ENCODE results near the gene MRI1. TPM values are rescaled to one million over a fixed set of nuclear protein-coding genes. Genes with fewer than 3 reads are reported as not detected.

The MRI1 gene
- total and polyA plus RNA-seq, 2 experiments from 2014 or later = 12.3 to 44.5 TPM

DNA sequence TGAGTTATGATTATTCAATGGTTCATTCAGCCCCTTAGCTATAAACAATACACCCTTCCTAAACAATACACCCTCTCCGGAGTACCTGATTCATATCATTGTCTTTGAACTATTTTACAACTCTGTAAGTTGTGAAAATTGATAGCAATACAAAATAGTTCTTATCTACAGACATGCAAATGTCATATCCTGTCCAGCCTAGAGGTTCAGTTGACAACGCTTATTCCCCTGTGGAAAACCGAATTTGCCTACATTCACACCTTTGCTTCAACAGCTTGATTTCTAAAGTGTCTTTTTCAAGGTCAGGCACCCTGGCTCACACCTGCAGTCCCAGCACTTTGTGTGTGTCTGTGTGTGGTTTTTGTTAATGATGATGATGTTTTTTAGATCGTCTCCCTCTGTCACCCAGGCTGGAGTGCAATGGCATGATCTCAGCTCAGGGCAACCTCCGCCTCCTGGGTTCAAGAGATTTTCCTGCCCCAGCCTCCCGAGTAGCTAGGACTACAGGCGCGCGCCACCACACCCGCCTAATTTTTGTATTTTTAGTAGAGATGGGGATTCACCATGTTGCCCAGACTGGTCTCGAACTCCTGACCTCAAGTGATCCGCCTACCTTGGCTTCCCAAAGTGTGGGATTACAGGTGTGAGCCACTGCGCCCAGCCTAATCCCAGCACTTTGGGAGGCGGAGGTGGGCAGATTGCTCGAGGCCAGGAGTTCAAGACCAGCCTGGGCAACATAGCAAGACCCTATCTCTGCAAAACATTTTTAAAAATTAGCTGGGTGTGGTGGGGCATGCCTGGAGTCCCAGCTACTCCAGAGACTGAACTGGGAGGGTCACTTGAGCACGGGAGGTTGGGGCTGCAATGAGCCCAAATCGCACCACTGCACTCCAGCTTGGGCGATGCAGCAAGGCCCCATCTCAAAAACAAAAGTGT is 19.5 kb downstream of the MRI1 start (continued):
- TF ChIP-seq ETS1 (IDR thresholded peaks at IDR 0.05) = no peak

DNA sequence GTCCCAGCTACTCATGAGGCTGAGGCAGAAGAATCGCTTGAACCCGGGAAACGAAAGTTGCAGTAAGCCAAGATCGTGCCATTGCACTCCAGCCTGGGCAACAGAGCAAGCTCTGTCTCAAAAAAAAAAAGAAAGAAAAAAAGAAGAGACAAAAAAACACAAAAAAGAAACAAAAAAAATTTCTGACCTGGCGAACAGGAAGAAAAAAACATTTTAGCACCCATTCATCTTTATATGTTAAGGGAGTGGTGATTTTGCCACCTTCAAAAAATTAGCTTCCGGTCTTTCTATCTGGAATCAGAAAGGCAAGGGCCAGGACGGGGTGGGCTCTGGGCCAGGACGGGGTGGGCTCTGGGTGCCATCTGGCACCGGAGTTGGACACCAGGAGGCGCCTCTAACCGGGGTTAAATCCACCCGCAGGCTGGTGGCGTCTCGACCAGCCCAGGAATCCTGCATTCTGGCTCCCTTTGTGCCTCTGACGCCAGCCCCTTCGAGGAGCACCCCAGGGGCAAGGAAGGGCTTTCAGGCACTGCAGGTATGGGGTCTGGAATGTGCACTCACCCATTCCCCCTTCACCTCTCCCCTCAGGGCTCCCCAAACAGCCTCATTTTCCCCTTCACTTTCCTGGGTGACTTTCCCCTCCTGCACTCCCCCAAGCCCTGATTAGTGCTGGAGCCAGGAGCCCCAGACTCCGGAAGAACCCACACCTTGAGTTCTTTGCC is 20.6 kb downstream of the MRI1 start:
- H3K9me3 Mint-ChIP-seq = no peaks in the 10 kb centered on the region
- Histone ChIP-seq H4K20me1 (replicated peaks; ENCODE audit: insufficient read depth) (no peaks in the 10 kb centered on the region), H3K79me2 (replicated peaks; ENCODE audit: insufficient read depth) (no peaks in the 10 kb centered on the region), H3K27ac (ENCODE audit: low read depth) (peak overlapping the region; percentile 45; the same call in 1 of the 2 replicates), H3K27me3 (ENCODE audit: insufficient read depth) (no peaks in the 10 kb centered on the region), H3K9me2 (ENCODE audit: insufficient read depth) (no peaks in the 10 kb centered on the region), H3K36me3 (ENCODE audit: insufficient read depth) (no peaks in the 10 kb centered on the region), H3K4me2 (peak overlapping the region; percentile 68; the same call in 1 of the 2 replicates), H3K4me3 (peak overlapping the region; percentile 25; the same call in 1 of the 2 replicates), H2AFZ (peak overlapping the region; percentile 53), H3K4me1 (ENCODE audit: insufficient read depth) (peaks cover 3% of the 10 kb centered on the region; the same call in 1 of the 2 replicates), H3F3A (replicated peaks; ENCODE audit: low read depth) (peaks cover 12% of the 10 kb centered on the region; the same call in 1 of the 2 replicates)
- H3K4me1 Mint-ChIP-seq = peaks cover 13% of the 10 kb centered on the region
- DNase-seq (ENCODE audit: low spot score) (peak; percentile 90), ATAC-seq (peak; percentile 89)
- H3K27me3 Mint-ChIP-seq (ENCODE audit: insufficient read depth, low read depth, poor library complexity) = peaks cover 13% of the 10 kb centered on the region
- peak overlapping the region; percentile 12; the same call in 2 of the 3 replicates for H3K4me3 Mint-ChIP-seq
- peaks cover 3% of the 10 kb centered on the region; the same call in 2 of the 3 replicates for H3K36me3 Mint-ChIP-seq (ENCODE audit: low read depth)
- peak overlapping the region; percentile 86 for H3K27ac Mint-ChIP-seq
- no peak for TF ChIP-seq STAT1 (IDR thresholded peaks at IDR 0.05; ENCODE audit: unreplicated experiment)
- TF ChIP-seq JUNB (IDR thresholded peaks at IDR 0.05; ENCODE audit: unreplicated experiment) = no peak
- TF ChIP-seq, protein P1, sequence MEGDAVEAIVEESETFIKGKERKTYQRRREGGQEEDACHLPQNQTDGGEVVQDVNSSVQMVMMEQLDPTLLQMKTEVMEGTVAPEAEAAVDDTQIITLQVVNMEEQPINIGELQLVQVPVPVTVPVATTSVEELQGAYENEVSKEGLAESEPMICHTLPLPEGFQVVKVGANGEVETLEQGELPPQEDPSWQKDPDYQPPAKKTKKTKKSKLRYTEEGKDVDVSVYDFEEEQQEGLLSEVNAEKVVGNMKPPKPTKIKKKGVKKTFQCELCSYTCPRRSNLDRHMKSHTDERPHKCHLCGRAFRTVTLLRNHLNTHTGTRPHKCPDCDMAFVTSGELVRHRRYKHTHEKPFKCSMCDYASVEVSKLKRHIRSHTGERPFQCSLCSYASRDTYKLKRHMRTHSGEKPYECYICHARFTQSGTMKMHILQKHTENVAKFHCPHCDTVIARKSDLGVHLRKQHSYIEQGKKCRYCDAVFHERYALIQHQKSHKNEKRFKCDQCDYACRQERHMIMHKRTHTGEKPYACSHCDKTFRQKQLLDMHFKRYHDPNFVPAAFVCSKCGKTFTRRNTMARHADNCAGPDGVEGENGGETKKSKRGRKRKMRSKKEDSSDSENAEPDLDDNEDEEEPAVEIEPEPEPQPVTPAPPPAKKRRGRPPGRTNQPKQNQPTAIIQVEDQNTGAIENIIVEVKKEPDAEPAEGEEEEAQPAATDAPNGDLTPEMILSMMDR (conservative IDR thresholded peaks at IDR 0.05; ENCODE audit: low read depth in 2 of 2) = peak; percentile 68 to 81
- TF ChIP-seq CREB1 (CRISPR knock-in tag; IDR thresholded peaks at IDR 0.05; ENCODE audit: low read depth) = peak; percentile 45; the same call in 1 of the 2 replicates
- TF ChIP-seq REST (IDR thresholded peaks at IDR 0.05; ENCODE audit: unreplicated experiment) = peak; percentile 13
- no peak for TF ChIP-seq NANOG (IDR thresholded peaks at IDR 0.05; ENCODE audit: borderline replicate concordance)

Data from GM23338 (cell line).